CD4-positive, alpha-beta T cell treated with Interleukin-10 for 1 hour (primary cell): ENCODE data around the gene TSKS.

ENCODE experiments used
- DNase-seq: peaks from one replicate; pipeline ENCODE4 v3.0.0-alpha.2; 2020

Gene TSKS

DNA sequence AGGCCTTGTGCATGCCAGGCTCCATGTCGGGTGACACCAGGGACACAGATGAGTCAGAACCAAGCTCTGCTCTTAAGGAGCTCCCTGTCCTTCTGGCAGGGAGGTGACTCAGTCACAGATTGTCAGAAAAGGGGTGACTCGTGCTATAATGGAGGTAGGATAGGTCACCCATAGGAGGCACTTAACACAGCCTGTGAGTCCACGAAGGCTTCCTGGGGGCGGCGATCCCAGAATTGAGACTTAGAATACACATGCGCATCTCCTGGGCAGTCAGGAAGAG lies 30.4 kb upstream of the TSKS start:
- no peak for DNase-seq

DNA sequence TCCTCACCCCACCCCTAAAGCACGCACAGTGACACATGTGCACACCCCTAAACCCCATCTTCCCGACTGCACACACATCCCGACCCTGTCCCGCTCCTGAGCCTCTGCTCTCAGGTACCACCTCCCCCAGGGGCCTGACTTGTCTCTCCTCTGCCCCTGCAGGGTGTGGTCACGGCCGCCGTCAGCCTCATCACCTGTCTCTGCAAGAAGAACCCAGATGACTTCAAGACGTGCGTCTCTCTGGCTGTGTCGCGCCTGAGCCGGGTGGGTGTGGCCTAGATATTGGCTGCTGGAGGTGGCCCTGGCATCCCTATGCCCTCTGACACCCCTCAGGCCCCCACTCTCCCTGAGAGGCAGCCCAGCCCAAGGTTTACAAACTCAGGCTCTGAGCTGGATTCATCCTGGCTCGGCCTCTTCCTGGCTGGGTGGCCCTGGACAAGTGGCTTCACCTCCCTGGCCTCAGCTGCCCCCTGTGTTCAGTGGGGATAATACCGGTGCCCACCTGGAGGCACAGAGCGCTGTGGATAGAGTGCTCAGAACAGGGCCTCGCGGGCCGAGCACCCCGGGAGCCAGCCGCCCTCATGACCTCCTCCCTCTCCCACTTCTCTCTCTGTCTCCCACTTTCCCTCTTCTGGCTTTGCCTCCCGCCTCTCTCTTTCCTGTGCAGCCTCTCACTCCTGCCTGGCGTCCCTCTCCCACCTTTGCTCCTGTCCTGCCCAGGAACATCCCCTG lies 29.9 kb upstream of the TSKS start:
- no peak for DNase-seq

DNA sequence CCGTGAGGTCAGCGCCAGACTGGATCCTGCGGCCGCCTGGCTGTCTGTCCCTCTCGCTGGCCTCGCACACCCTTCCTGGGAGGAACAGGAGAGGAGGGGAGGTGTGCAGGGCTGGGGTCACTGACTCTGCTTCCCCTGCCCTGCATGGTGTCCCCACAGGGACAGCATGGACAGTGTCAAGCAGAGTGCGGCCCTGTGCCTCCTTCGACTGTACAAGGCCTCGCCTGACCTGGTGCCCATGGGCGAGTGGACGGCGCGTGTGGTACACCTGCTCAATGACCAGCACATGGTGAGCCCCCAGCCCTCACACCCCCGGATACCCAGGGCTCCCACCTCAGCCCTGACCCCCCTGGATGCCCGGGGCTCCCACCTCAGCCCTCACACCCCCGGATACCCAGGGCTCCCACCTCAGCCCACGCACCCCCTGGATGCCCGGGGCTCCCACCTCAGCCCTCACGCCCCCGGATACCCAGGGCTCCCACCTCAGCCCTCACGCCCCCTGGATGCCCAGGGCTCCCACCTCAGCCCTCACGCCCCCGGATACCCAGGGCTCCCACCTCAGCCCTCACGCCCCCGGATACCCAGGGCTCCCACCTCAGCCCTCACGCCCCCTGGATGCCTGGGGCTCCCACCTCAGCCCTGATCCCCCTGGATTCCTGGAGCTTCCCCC lies 28.8 kb upstream of the TSKS start:
- DNase-seq, result no peak

DNA sequence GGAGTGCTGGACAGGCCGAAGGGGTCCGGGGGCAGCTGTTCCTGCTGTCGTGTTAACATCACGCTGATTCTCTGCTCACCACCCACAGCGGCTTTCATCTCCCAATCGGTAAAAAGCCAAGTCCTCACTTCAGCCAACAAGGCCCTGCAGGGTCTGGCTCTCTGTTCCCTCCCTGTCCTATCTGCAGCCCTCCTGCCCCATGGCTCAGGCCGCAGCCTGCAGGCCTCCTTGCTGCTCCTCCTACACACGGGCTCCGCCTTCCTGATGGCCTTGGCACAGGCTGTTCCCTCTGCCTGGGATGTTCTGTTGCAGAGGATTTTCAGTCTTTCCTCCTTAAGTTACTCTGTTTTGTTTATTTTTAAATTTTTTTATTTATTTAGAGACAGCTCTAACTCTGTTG lies 27.8 kb upstream of the TSKS start:
- DNase-seq, result no peak

DNA sequence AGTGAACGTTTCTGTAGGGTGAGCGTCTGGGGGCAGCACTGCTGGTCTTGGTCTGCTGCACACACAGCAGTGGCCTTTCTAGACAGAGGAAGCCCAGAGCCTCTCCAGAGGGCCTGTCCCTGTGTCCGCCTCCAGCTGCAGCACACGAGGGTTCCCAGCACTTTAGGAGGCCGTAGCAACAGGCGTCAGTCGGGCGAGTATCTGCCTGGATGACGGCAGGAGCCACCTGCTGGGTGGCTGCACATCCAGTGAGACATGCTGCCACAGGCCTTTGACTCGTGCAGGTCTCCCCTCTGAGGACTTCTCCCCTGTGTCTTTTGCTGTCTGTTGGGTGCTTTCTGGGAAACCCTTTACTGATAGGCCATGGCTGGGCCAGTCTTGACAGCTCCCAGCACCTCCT lies 25.8 kb upstream of the TSKS start:
- DNase-seq, result no peak

DNA sequence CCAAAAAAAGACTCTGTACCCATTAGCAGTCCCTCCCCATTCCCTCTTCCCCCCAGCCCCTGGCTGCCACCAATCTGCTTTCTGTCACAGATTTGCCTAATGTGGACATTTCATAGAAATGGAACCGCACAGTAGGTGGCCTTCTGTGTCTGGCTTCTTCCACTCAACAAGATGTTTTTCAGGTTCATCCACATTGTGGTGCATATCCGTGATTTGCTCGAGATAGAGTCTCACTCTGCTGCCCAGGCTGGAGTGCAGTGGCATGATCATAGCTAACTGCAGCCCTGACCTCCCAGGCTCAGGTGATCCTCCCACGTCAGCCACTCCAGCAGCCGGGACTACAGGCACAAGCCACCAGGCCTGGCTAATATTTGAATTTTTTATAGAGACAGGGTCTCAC lies 24.6 kb upstream of the TSKS start:
- no peak for DNase-seq

DNA sequence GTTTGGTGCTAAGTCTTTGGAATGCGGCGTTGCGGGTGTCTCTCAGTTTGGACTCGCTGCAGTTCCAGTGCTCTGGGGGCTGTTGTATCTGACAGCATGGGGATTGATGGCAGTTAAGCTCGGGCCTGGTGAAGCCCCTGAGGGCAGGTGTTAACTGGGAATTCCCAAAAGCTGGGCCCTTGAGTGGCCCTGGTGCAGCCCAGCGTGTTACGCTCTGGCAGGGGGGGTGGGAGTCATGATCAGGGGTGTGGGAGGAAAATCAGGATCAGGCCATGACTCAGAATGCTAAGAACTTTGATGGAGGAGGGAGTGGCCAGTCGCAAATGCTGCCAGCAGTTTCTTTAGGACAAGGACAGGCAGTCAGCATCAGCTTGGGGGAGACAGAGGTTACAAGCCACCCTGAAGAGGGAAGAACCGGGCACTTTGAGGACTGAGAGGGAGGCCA lies 23.3 kb upstream of the TSKS start:
- no peak for DNase-seq

DNA sequence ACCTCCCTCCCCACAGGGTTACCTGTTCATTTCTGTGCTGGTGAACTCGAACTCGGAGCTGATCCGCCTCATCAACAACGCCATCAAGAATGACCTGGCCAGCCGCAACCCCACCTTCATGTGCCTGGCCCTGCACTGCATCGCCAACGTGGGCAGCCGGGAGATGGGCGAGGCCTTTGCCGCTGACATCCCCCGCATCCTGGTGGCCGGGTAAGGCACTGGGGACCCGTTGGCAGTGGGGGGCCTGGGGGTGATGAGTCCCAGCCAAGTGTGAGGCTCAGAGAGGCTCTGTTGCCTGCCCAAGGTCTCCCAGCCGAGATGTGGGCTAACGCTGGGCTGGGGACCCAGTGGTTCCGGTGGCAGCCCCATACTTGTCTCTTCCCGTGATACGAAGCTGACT lies 19.4 kb upstream of the TSKS start:
- DNase-seq, result no peak

DNA sequence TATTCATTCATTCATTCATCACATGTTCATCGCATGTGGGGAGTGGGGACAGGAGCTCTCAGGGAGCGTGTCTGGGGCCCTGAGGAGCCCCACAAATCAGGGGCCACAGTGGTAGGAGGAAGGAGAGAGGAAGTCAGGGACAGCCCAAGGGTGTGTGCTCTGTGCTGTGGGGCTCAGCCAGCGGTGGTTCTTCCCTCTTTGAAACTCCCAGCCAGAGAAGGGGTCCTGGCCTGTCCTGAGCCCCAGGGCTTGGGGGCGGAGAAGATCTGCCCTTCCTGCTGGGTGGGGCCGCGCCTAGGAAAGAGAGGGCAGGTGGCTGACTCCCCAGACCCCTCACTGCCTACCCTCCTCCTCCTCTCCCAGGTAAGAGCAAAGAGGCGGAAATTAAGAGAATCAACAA lies 18.3 kb upstream of the TSKS start:
- no peak for DNase-seq

DNA sequence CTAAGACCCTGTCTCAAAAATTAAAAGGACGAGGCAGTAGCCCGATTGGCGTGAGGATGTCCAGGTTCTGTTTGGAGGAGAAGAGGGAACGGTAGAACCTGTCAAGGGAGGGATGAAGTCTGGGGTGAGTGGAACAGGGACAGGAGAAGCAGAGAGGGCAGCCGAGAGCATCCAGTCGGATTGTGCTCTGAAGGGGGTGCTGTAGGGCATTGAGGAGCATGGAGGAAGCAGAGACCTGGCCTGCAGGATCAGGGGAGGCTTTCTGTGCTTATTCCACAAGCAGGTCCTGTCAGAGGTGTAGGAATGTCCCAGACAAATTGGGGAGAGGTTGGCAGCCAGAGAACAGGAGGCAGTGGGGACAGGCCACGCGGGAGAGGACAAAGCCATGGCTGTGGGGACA lies 17.8 kb upstream of the TSKS start:
- DNase-seq, result no peak

DNA sequence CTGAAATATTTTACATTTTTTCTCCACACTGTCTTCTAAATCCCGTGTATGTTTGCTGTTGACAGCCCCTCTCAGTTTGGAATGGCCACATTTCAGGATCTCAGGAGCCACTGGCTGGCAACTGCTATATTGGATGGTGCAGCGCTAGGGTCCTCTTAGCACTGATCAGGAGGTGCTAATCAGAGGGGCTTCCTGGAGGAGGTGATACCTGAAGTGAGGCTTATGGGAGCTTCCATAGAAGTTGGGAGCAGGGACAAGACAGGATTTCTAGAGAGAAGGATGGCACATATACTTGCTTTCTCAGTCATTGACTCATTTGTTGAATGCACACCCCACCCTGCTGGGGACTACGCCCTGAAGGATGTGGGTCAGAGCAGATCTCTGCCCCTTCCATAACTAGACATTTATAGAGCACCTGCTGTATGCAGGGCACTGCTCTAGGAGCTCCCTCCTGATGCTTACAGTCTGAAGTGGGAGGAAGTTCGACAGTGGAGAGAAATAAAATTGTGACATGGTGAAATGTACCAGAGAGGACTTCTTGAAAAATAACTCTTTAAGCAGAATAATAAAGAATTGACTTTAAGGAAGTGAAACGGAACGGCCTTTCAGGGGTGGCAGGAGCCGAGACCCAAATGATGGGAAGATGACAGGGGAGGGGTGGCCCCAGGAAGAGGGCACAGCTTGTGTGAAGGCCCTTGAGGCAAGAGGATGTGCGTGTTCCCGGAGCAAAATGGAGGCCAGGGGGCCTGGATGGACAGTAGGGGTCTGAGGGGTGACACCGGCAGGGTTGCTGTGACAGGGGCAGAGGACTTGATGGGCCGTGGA lies 16.8 kb upstream of the TSKS start:
- DNase-seq, result no peak

DNA sequence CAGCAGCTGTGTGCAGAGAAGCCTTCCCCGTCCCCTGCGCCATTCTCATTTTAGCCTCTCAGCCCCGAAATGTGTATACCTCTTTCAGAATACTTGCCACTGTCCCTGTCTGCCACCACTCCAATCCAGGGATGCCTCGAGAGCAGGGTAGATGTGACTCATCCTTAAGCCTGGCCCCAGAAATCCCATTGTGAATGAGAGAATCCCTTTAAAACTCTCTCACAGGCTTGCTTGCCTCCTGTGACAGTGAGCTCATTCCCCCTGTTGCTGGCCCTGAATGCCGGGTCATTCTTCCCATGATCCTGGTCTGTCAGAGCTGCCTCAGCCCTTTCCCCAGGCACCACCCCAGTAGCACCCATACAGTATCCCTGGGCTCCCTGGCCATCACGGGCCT lies 13.3 kb upstream of the TSKS start:
- DNase-seq, result no peak

DNA sequence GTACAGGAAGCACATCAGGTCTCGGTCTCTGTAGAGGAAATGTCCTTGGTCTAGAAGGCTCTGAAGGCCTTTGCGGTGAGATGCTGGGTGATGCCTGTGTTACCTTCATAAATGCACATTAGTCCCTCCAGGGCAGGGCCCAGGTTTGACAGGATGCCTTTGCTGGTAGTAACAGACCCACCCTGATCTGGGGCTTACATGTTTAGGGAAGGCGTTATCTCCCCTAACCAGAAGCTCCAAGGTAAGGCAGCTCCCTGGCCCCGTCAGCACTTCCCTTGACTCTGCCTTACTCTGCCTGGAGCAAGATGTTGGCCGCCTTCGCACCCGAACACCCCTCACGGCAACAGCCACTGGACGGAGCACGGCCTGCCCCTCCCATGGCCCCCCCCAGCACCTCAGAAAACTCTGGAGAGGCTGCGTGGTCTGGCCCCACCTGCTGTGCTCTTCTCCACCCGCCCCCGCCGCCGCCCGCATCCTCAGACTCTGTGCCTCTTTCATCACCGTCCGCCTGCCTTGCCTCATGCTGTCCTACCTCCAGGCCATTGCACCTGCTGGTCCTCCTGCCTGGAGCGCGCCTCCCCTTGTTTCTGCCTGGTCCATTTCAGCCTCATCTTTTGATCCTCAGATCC lies 12.8 kb upstream of the TSKS start:
- DNase-seq, result no peak

DNA sequence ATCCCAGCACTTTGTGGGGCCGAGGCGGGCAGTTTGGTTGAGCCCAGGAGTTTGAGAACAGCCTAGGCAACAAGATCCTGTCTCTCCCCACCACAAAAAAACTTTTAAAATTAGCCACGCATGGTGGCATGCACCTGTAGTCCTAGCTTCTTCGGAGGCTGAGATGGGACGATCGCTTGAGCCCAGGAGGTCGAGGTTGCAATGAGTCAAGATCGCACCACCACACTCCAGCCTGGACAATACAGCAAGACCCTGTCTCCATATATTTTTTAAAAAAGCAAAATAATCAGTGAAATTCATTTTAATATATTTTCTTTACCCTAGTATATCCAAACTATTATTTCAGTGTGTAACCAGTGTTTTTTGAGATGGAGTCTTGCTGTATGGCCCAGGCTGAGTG lies 11.9 kb upstream of the TSKS start:
- DNase-seq, result no peak

DNA sequence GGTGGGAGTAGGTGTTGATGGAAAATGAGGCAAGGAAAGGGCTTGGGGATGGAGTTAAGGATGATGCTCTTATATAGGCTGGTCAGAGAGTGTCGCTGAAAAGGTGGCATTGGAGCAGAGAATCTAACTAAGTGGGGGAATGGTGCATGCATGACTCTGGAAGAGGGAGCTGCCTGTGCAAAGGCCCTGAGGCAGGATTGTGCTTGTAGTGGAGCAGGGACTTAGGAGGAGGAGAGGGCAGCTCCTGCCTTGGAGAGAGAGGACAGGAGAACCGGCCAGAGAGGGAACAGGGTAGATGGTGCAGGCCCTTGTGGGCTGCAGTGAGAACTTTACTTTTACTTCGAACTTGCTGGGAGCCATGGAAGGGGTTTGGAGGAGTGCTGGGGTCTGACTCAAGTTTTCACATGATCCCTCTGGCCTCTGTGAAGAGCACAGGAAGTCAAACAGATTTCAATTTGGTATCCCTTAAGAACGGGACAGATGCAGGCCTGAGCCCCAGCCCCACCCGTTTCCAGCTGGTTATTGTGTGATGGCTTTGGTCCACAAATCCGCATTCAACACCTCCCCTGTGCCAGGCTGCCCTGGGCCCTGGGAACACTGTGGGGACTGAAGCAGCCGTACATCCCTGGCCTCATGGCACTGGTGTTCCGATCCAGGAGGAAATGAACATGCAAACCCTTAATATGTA lies 10.7 kb upstream of the TSKS start:
- no peak for DNase-seq

DNA sequence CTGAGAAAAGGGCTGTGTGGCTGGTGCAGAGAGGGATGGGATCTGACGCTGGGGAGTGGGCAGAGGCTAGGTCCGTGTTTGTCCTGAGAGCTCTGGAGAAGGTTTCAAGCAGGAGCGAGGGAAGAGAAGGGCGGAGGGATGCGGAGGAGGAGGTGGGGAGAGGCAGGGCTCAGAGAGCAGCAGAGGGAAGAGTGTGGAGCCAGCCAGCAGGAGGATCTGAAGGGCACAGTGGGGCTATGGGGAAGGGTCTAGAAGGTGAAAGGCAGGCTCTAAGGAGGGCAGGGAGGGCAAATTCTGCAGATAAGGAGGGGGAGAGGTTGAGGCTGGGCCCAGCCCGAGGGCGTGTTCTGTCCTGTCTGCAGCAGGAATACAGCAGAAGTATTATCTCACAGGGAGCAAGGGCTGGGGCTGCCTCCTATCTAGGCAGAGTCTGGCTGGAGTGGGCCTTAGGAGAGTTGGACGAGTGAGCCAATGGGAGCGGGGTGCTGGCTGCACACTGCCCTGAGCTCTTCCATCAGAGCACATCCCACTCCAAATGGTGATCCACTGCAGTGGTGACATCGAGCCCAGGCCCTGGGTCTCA lies 9.8 kb upstream of the TSKS start:
- DNase-seq, result no peak

DNA sequence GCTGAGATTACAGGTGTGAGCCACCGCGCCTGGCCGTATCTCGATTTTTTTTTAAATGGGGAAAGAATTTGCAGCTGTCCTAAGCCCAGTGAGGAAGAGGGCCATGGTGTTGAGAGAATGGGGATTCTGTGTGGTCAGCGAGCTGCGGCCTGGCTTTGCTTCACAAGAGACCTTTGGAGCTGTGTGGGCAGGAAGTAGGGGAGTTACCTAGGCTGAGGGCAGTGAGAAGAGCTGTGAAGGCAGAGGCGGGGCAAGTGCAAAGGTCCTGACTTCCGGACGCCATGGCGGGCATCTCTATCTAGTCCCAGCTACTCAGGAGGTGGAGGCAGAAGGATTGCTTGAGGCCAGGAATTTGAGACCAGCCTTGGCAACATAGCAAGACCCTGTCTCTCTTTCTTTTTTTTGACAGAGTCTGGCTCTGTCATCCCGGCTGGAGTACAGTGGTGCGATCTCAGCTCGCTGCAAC lies 8.6 kb upstream of the TSKS start:
- DNase-seq, result peak; percentile 5

DNA sequence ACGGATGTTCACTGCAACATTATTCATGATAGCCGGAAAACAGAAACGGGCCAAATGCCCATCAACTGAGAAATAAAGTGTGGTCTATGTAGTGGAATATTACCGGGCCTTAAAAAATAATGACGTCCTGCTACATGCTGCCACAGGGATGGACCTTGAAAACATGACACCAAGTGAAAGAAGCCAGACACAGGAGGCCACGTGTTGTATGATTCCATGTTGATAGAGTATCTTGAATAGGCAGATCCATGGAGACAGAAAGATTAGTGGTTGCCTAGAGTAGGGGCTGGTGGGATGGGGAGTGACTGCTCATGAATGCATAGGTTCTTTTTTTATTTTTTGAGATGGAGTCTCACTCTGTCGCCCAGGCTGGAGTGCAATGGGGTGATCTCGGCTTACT lies 7.4 kb upstream of the TSKS start:
- DNase-seq, result no peak

DNA sequence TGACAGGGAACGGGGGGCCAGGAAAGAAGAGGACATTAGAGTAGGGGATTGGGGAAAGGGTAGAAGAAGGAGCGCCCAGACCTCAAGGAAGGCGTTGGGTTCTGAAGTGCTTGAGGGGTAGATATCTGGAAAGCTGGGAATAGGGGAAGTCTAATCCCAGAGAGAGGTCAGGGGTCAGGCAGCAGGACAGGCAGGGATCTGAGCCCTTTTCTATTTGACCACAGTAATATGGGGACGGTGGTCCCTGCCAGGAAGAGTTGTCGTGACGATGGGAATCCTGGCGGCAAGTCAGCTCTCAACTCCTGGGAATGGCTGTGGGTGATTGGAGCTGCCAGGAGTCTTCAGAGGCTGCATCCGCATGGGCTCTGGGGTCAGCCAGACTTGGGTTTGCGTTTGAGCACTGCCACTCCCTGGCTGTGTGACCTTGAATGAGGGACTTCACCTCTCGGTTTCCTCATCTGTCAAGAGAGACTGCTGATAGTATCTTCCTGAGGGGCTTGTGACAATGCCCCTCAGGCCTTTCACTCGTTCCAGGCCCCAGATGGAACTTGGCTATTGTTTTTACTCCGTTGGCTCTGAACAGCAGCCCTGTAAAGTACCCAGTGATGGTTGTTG lies 5.0 kb upstream of the TSKS start:
- no peak for DNase-seq

DNA sequence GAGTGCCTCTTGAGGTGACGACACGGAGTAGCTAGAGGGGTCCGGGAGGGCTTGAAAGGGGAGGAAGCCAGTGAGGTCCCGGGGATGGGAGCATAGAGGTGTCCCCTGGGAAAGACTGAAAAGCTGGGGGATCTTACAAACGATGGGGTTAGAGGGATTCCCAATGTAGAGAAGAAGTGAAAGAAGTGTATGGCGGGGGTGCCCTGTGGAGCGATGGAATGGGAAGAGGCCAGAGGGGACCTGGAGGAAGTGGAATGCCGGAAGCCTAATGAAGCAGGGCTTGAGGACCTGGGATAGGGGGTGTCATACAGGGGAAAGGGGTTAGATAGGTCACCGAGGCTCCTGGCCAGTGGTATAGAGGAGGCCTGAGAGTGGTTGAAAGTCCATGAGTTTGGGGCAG lies 4.3 kb upstream of the TSKS start:
- DNase-seq, result no peak

DNA sequence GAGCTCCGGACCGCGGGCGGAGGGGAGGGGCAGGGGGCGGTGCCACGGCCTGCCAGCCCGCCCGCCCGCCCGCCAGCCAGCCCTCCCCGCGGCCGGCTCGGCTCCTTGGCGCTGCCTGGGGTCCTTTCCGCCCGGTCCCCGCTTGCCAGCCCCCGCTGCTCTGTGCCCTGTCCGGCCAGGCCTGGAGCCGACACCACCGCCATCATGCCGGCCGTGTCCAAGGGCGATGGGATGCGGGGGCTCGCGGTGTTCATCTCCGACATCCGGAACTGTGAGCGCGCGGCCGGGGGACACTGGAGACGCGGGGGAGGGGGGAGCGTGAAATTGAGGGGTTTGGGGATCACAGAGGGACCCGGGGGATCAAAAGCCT lies 3.8 kb upstream of the TSKS start, which contains the start of gene AP2A1:
Gene AP2A1 (plus strand): TSS at position 72 of the 370 bp plus-strand sequence. CDS start 133 bp downstream, at position 205.
- no peak for DNase-seq
